IPS-NIHi11 (cell line): Measurements from ENCODE around the gene MYO5C.
A peak's percentile ranks its signal among the peaks of the same experiment; 100 is the strongest.
"Not testable (repeated sequence)": the region's sequence is repeated elsewhere in the genome, so short reads cannot be mapped to it uniquely, and the experiment has no call there.

ENCODE experiments used
- DNase-seq: peaks from one replicate; pipeline ENCODE4 v3.0.0; 2012; ENCODE audit warnings: mixed read lengths, low spot score

MYO5C gene

DNA sequence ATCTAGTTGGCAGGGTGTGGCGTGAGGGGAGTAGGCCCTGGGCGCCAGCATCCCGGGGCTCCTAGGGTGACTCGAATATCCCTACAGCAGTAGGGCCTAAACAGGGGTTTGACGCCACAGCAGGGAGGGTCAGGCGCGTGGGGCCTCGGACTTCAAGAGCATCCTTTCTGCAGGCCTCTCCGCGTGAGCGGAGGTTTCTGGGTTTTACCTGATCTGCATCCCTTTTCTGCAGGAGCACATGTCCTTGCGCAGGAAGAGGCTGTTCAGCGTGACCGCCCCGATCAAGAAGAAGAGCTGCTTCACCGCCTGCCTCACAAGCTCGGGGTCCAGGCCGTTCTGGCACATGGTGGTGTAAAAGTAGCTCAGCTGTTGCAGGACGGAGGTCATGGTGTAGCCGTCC, 90.9 kb downstream of the MYO5C start:
- DNase-seq, result no peak

DNA sequence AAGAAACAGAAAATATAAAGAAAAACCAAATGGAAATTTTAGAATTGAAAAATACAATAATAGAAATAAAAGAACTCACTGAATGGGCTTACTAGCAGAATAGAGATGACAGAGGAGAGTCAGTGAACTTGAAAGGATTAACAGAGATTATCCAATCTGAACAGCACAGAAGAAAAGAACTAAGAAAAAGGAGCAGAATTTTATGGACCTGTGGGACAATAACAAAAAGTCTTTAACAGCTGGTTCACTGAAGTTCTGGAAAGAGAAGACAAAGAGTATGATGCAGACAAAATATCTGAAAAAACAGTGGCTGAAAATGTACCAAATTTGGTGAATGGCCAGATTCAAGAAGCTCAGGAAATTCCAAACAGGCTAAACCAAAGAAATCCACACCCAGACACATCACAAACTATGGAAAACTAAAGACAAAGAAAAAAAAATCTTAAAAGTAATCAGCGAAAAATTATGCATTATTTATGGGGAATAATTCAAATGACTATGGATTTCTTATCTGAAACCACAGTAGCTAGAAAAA, 94.7 kb downstream of the MYO5C start:
- DNase-seq, result no peak

DNA sequence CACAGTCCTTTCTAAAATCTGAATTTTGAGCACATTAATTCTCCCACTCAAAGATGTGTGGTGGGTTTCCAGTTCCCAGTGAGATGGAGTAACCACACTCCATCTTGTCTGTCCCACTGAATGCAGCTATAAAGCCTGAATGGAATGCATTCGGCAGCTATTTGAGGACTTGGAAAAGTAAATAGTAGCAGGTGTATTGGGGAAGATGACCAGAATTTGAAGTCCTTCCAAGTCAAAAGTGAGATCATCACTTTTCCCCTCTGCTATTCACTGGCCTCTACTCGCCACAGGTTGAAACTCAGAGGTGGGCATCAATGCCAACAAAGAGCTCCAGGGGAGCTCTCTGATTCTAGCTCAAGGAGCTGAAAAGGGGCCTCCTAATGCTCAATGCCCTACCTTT, 96.3 kb downstream of the MYO5C start:
- no peak for DNase-seq

DNA sequence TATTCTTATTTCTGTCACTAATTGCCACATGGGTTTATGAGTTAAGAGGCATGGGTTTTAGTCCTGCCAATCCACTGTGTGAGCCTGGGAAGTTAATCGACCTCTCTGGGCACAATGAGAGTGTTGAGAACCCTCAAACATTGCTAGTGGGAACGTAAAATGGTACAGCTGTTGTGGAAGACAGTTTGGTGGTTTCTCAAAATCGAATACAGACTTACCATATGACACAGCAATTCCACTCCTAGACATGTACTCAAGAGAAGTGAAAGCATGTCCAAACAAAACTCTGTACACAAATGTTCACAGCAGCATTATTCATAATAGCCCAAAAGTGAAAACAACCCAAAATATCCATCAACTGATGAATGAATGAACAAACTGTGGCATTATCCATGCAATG, 98.7 kb downstream of the MYO5C start:
- DNase-seq, result no peak

DNA sequence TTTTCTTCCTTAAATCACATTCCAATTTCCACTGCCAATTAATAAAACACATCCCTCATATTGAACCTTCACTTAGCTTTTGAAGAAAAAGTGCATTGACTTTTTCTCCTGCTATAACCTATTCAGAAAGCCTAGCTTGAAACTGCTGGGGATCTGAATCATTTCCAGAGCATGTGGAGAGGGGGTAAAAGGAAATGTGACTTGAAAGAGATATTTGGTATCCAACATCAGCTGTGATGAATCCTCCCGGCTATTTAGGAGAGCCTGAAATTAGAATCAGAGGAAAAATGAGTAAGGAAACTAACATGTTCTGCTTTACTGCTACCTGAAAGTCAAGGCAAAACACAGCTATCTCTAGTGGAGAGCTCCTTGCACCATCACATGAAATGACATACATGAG, 101.8 kb downstream of the MYO5C start:
- no peak for DNase-seq

DNA sequence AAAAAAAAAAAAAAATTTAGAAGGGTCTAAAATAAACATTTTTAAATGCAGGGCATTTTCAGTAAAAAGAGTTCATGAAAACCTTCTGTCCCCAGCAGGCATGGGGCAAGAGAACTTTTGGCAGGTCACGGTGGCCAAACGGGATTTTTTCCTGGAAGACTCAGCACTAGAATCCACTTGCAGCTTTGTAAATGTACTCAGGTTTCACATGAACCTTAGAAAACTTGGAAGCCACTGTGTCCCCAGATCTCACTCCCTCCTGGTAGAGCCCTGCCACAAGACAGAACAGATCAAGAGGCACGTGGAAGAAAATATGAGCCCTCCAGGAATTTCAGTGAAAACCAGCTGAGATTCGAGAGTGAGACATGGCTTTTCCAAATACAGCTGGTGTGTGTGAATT, 102.3 kb downstream of the MYO5C start:
- DNase-seq, result no peak

DNA sequence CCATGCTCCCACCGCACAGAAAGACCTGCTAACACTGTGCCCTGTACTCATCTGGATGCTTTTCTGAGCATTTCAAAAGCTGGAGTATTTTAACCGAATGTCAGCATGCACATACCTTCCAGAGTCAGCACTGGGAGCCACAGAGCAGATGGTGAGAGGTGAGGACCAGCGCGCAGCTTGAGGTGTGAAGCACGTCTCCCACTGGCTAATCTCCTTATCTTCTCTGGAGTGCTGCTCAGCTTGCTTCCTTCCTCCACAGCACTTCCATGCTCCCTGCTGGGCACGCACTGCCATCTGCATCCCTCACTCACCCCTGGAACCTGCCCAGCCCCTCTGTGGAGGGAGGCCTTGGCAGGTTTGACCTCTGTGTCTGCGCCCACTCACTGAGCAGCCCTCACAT, 104.4 kb downstream of the MYO5C start, which contains the start of gene GNB5:
Gene GNB5, minus strand, starts transcription at position 186 of the 400 bp plus-strand sequence. CDS start 6,716 bp downstream, outside the sequence.
- no peak for DNase-seq

DNA sequence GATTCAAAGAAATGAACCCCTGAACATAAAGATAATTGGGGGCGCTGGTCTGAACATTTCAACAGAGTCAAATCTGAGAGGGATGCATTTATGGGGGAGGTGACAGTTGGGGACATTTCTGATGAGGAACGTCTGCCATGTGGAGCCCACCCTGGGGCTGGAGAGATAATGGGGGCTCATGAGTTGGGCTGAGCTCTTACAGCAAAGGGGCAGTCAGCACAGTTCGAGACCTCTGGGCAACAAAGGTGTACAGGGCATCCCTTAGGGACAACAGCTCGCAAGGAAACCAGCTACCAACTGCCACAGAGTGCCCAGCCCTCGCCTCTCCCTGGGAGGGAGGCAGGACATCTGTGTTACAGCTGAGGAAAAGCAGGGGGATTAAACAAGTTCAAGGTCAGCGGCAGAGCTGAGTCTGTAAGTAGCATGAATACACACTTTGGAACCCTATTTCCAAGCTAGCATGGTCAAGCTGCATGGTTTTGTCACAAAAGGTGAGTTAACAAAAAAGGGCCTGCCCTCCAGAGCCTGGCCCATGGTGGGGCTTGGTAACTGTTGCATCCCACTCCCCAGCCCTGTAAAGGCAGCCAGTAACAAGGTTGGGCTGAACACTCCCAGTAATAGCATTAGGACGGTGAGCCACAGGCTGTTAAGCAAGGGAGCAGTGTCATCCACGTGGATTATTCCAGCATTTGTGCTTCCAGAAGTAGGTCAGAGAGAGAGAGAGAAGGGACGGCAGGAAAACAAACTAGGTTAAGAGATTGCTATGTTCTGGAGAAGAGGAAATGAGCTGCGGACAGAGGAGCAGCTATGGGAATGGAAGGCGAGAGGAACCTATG, 108.7 kb downstream of the MYO5C start:
- no peak for DNase-seq

DNA sequence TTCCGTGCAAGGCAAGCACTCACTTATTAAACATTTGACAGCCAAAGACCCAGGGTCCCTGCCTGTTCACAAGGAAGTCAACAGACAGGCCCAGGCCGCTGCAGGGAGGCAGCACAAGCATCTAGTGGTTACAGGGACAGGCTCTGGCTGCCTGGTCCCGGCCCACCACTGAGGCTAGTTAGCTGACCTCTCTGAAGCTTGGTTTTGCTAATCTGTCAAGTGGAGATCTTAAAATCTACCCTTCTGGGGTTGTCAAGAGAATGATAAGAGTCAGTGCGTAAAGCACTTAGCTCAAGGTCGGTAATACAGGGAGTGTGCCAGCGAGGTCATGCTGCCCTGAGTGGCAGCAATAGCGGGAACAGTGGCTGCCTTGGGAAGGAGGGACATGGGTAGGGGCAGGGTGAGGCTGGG, 110.4 kb downstream of the MYO5C start:
- DNase-seq, result no peak

DNA sequence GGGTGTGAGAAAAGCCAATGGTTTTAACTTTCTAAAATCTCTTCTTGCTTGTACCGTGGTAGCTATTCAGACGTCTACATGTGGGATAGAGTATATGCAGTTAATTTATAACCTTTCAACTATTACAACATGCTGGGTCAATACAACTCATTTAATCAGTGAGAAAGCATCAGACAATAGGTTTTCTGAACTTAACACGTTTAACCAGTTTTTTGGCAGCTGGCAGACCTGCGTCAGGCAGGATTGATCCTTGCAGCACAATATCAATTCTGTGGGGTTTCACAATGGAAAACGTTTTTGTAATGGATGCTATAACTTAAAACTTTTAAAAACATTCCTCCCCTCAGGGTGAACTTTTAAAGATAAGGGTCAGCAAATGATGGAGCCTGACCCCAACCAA, 110.9 kb downstream of the MYO5C start:
- no peak for DNase-seq

DNA sequence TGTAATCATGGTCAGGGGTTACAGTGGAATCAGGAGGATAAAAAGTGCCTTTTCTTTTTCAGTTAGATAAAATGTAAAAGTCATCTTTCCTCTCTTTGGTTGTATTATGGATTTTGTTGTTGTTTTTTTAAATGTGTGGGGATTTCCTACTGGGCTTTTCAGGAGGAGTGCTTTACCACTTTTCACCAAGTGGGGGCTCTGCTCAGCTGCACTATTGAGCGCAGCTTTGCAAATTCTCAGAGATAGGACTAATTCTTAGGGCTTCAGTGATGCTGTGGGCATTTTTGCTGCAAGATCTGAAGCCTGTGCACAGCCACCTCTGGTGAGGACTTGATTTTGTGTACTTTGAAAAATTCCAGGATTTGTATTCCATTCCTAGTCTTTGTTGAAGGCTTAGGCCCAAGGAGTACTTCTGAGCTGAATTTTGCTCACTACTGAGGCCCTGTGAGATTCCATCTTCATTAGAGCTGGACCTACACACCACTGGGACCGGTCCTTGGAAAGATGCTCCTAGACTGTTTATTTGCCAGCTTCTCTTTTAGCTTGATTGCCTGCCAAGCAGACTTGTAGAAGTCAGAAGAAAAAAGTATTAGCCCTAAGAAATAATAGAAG, 111.9 kb downstream of the MYO5C start:
- peak; percentile 34 for DNase-seq

DNA sequence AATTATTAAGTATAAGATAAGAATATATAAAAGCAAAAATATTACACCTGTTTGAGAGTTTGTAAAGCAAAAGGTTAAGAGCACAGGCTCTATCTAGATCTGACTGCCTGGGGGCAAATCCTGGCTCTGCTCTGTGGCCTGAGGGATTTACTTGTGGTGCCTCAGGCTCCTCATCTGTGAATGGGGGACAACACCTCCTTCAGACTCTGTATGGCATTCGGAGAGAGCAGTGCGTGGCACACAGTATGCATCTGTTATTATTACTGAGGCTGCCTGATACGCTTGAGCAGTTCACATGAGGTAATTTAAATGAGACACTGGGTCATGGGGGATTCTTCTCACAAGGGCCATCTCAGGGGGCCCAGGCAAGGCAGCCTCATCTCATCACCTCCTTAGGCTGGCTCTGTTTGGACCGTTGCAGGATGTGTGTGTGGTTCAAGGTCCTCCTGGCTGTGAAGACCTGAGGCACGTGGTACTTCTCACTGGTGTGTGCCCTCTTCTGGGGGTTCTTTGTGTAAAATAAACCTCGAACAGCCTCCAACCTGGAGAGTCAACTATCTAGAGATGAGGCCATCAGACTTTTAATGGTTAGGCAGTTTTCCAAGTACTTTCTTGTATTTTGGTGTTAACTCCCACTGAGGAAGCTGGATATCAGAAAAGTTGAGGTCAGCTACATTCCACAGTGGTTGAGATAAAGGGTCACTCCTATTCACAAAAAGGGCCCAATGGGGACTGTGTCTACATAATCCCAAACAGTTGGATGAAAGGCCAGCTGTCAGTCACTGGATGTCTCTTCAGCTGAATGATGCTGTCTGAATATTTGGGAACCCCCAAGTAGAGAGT, 113.4 kb downstream of the MYO5C start:
- no peak for DNase-seq

DNA sequence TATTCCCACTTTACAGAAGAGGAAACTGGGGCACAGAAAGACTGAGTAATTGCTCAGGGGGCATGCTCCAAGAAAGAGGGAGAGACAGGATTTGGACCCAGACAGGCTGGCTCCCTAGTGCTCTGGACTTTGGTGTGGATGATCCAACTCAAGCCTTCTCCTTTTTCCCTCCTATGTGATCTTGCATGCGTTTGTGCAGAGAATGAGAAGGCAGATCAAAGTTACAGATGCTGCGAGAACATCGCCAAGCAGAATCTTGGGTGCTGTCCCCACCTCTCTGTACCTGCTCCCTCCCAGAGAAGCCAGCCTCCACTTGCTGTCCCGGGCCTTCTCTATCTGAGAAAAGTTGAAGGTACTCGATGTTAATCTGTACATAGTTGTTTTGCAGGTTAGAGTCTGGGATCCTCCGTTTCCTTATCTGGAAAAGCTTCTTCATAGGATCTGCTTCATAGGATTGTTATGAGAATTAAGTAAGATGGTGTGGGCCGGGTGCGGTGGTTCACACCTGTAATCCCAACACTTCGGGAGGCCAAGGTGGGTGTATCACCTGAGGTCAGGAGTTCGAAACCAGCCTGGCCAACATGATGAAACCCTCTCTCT, 114.7 kb downstream of the MYO5C start:
- no peak for DNase-seq

DNA sequence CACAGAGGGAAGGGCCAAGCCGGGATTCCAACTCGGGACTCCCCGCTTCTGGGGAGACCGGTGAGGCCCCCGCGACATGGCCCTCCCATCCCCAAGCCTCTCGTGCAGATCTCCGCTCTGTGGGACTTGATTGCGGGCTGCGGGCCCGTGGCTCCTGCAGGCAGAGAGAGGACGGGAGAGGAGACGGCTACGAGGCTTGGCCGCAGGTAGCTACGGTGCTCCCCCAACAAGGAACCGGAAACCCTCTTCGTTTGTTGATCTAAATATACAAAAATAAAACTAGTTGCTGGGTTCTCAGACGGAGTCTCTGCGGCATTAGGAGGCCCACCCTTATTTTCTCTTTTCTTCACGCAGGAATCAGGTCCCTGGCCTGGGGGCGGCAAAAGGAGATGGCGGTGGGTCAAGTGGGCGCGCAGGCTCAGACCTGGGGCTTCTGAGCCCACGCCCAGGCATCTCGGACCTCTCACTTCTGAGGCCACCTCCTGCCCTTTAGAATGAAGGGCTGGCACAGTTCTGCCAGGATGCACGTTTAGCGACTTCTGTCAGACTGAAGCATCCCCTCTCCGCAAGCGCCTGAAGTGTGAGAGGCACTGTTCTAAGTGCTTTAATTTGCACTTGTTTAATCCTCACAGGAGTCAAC, 115.3 kb downstream of the MYO5C start:
- DNase-seq, result peak; percentile 23

DNA sequence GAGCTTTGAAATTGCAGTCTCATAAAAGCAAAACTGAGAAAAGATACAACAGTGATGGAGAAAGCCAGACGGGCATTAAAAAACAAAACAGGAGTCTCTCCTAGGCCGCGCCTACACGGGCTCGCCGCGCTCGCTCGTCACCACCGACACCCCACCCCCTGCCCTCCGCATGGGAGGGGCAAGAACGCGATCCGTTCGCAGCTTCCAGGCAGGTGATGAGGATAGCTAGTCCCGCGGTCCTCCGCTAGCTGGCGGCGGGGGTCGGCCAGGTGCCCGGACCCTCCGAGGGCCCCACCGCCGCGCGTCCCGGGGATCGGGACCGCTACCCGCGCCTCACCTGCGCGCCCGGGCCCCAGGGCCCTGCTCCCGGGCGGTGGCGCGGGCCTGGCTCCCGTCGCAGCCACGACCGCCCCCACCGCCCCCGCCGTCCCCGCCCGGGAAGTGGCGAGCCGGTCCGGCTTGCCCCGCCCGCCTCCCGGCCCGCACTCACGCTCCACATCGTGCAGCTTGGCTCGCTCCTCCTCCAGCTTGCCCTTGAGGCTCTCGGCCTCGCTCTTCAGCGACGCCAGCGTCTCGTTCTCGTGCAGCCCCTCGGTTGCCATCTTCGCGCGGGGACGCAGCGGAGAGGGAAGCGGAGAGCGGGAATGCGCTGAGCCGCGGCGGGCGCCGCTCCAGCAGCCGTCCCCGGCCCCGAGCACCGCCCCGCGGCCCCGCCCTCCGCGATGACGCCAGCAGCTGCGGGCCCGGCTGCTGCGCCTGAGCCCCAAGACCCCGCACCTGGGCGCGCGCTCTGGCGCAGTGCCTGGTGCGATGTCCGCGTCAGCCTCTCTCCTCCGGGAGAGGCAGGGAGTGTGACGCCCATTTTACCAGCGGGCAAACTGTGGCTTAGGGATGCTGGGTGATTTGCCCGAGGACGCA, 116.1 kb downstream of the MYO5C start:
- peak; percentile 98 for DNase-seq

DNA sequence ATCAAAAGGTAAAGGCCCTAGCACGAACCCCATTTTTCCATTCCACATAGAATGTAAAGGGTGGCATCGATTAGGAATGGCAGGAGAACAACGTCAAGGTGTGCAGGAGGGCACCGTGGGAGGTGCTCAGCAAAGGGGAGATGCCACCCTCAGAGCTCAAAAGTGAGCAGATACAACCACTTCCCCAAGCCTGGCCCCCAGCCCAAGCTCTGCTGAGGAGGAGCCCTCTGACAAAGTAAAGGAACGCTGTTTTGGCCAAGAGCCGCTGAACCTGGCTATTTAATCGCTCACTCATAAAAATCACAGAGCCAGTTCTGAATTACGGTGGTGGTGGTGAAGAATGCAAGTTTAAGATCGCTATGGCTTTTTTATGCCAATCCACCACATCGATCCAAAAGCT, 116.8 kb downstream of the MYO5C start:
- DNase-seq, result no peak

DNA sequence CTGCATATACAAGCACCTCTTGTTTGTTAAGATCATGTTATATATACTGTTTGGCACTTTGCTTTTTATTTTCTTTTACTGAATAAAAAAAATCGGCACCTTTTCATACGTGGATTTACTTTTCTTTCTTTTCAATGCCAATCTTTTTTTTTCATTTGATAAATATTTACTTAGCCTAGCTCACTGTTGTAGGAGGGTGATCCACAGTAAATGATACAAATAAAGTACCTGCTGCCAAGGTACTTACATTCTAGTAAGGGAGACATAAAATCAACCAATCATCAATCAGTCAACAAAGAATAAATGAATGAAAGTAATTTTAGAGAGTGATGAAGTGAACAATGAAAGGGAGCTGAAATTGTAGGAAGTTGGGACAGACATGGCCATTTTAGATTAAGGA, 122.7 kb downstream of the MYO5C start:
- no peak for DNase-seq

DNA sequence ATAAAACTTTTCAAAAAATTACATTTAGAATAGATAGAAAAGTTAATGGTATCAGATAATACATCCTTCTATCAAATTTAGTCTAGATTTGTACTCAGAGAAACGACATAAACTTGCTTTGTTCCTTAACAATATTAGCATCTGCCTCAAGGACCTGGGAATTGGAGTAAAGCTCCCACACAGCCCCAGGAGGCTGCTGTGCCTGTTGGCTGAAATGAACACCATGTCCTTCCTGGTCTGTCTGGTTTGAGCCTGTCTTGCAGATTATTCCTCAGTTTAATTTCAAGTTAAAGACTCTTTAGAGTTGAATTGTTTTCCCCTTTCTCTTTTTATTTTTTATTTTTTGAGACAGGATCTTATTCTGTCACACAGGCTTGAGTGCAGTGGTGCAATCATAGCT, 123.8 kb downstream of the MYO5C start:
- no peak for DNase-seq

DNA sequence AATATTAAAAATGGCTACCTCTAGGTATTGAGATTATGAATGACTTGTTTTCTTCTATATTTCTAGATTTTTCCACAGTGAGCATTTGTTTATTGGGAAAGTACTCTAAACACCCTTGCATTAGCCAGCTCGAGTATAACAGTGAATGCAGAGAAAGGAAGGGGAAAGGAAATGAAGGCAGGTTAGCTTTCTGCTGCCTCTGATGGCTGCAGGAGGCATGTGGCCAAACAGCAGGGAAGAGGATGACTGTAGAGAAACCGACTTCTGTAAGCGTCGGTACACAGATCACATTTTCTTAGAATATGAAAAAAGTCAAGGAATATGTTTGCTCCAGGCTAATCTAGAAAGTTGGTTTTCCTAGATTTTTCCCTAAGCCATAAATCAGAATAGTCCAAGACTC, 124.2 kb downstream of the MYO5C start:
- peak; percentile 31 for DNase-seq

DNA sequence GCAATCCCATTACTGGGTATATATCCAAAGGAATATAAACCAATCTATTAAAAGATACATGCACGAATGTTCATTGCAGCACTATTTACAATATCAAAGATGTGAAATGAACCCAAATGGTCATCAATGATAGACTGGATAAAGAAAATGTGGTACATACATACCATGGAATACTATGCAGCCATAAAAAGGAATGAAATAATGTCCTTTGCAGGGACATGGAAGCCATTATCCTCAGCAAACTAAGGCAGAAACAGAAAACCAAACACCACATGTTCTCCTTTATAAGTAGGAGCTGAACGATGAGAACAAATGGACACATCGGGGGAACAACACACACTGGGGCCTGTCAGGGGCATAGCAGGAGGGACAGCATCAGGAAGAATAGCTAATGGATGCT, 125.4 kb downstream of the MYO5C start:
- DNase-seq, result not testable (repeated sequence)
